Limb (tissue), 2 donors: ENCODE data around the gene TTYH3.
"Not testable (repeated sequence)": the region's sequence is repeated elsewhere in the genome, so short reads cannot be mapped to it uniquely, and the experiment has no call there.

Experiments used
- DNase-seq, 2 donors: peaks; one replicate each; pipeline ENCODE4 v3.0.0-alpha.2; 2016; ENCODE audit errors: extremely low spot score in 2 of 2

The TTYH3 gene, protein sequence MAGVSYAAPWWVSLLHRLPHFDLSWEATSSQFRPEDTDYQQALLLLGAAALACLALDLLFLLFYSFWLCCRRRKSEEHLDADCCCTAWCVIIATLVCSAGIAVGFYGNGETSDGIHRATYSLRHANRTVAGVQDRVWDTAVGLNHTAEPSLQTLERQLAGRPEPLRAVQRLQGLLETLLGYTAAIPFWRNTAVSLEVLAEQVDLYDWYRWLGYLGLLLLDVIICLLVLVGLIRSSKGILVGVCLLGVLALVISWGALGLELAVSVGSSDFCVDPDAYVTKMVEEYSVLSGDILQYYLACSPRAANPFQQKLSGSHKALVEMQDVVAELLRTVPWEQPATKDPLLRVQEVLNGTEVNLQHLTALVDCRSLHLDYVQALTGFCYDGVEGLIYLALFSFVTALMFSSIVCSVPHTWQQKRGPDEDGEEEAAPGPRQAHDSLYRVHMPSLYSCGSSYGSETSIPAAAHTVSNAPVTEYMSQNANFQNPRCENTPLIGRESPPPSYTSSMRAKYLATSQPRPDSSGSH

DNA sequence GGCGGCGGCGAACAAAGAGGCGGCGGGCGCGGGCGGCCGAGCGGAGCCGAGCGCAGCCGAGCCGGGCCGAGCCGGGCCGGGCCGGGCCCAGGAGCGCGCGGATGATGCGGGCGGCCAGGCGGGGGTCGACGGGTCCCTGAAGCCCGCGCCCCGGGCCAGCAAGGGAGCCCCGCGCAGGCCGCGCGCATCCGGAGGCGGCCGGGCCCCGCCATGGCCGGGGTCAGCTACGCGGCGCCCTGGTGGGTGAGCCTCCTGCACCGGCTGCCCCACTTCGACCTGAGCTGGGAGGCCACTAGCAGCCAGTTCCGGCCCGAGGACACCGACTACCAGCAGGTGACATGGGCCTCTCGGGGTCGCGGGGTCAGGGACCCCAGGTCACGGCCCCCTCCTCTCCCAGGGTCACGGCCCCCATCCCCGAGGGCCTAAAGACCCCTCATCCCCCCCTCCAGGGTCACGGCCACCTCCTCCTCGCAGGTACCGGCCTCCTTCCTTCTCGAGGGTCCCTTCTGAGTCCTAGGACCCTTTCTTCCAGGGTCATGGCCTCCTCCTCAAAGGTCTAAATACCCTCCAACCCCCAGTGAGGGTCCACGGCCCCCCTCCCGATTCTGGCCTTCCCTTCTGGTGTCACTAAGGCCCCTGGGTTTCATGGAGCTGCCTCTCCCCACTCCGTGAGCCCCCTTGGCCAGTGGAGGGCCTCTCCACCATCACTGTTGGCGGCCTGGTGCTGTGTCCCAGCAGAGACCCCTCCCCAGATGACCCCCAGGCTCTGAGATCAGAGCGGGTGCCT lies at the start of gene TTYH3:
Gene TTYH3 (plus strand): TSS at position 41 of the 787 bp plus-strand sequence. CDS start 170 bp downstream, at position 211.
- DNase-seq, result no peak

DNA sequence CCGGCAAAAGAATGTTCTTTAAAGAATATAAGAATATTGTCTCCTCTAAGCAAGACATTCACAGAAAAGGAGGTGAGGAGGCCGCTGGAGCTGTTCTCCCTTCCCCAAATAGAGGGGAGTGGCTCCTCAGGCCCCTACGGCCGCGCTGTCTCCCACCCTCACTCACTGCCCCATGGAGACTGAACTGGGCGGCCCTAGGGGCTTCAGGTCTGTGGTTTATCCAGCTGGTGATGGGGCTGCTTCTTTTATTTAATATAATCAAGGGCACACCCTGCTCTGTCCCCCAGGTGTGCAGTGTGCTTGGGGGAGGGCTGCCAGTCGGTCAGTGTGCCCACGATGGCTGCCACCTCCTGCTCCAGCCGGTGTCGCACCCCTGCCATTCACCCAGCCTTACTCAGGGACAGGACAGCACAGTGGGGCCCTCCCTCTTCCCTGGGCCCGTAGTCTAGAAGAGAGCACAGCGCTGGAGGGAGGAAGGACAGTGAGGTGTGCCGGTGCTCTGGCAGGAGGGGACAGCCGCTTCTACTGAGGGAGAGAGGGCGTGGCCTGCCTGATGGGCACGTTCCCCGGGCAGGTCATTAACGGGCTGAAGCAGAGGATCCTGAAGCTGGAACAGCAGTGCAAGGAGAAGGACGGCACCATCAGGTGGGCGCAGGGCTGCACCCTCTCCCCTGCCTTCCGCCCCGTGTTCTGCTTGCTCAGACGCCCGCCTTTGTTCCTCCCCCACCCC lies 49.6 kb upstream of the TTYH3 start:
- no peak for DNase-seq

DNA sequence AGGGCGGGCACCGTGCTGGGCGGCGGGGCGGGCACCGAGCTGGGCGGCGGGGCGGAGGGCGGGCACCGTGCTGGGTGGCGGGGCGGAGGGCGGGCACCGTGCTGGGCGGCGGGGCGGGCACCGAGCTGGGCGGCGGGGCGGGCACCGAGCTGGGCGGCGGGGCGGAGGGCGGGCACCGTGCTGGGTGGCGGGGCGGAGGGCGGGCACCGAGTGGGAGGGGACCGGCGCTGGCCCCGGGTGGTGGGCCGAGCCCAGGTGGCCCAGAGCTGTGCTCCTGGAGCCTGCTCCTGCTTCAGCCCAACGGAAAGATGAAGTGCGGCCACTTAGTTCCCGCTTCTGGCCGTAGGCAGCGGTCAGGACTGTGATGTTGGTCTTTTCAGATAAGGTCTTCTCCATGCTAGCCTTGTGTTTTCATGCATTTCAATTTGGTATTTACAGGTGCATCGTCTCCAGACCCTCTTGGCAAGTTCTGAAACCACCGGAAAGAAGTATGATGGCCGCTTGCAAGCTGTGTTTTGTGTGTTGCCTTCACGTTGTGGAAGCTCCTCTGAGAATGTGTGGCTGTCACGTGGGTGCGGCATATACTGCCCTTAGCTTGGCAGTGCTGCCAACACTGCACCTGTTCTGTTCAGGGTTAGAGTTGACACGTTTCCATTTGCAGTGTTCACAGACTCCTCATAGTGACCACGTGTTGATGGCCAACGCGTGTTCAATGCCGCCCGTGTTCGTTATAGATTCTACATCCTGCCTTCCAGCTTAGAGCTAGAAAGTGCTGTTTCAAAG lies 47.8 kb upstream of the TTYH3 start:
- DNase-seq, result no peak

DNA sequence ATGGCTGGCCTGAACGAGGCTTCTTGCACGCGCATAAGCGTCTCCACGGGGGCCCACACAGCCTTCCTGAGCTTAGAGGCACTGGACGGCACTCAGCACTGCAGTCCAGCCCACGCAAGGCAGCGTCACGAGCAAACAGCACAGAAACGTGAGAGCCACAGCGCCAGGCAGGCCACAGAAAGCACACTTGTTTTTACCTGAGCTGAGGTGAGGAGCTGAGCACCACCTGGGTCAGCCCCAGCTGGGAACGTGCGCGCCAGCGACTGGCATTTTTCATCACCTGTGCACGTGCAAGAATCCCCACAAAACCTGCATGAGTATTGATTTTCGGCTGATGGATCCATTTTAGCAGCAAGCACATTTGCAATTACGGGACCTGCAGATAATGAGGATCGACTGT lies 46.3 kb upstream of the TTYH3 start:
- no peak for DNase-seq

DNA sequence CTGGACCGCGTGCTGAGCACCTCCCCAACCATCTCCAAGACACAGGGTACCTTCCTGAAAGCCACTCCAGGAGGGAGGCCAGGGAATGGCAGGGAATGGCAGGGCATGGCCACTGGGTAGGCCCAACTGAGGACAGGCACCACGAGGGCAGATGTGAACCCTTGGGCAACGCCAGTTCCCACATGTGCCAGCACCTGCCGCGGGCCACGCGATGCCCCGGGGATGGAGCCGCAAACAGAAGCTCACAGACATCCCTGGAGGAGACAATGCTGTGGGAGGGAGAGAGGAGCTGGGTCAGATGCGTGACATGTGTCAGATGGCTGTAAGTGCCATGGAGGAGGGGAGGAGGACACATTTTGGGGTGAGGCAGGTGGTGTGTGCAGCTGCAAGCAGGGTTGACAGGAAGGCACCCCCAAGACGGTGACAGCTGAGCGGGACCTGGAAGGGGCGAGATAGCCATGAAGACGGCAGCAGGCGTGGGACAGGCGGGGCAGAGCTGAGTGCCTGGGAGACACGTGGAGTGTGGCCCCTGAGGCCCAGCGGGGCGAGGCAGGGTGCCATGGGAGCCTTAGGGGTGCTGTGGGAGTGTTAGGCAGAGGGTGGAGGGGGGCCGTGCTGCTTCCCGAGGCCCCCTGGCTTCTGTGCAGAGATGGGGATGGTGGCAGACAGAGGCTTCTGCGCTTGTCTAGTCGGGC lies 45.3 kb upstream of the TTYH3 start:
- DNase-seq, result no peak

DNA sequence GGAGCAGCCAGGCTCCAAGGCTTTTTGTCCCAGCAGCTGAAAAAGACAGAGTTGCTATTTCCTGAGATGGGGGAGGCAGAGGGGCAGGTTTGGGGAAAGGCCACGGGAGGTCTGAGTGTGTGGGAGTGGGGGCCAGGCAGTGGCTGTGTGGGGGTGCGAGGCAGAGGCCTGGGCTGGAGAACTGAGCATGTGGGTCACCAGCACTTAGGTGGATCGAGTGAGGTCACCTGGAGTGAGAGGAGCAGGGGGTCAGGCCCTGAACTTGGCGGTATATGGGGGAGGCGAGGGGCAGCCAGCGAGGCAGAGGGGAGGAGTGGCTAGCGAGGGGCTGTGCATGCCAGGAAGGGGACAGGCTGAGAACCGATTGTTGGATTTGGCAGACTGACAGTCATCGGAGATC lies 44.7 kb upstream of the TTYH3 start:
- no peak for DNase-seq

DNA sequence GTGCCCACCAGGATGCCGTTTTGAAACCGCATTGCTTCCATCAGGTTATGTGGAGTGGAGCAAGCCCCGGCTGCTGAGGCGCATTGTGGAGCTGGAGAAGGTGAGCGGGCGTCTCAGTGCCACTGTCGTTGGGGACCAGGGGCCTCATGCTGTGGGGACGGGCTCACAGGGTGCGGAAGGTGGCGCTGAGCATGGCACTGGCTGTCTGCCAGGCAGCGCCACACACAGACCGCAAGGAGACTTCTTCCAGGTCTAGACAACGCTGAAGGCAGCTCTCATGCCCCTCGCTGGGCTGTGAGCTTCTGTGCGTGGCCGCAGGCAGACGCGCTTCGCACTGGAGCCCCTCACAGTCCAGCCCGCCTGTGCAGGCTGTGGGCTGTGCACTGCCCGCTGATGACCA lies 44.0 kb upstream of the TTYH3 start:
- no peak for DNase-seq

DNA sequence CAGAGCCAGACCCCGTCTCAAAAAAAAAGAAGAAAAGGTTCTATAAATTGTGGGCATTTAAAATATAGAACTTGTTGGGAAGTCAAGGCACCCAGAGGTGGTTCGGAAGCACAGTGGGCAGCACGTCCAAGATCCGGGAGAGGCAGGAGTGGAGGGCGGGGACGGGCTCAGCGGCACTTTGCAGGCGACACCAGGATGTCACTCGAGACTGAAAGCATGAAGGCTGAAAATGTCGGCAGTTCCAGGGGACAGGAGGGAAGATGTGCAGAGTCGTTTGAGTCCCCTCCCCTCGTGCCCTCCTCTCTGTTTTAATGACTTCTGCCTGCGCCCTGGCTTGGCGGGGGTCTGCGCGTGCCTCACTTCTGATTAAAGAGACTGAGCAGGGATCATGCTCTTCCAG lies 42.4 kb upstream of the TTYH3 start:
- no peak for DNase-seq

DNA sequence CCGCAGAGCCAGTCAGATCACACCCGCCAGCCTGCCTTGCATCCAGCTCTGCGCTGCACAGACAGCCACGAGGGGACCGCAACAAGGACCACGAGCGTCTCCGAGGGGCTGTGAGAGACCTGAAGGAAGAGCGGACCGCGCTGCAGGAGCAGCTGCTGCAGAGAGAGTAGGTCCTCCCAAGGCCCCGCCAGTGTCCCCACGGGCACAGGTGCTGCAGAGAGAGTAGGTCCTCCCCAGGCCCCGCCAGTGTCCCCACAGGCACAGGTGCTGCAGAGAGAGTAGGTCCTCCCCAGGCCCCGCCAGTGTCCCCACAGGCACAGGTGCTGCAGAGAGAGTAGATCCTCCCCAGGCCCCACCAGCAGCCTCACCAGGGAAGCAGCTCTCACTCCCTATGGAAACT lies 41.8 kb upstream of the TTYH3 start:
- DNase-seq, result not testable (repeated sequence)

DNA sequence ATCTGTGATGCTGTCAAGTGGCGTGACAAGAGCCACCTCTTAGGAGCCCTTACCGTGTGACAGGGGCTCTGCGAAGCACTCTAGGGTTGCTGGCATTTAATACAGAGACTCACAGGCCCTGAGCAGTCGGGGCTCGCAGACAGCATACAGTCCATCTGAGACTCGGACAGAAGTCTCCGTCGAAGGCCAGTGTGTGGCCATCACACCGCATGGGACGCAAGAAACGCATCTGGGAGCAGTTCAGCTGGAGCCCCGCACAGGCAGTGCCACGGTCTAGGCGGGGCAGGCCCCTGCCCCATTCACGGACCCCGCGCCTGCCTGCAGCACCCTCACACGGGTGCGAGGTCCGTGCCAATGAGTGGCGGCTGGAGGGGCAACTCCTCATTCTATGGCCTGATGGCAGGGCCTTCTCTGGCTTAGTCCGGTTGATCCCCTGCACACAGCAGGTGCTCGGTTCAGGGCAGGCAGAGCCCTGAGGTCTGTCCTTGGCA lies 39.4 kb upstream of the TTYH3 start:
- DNase-seq, result no peak

DNA sequence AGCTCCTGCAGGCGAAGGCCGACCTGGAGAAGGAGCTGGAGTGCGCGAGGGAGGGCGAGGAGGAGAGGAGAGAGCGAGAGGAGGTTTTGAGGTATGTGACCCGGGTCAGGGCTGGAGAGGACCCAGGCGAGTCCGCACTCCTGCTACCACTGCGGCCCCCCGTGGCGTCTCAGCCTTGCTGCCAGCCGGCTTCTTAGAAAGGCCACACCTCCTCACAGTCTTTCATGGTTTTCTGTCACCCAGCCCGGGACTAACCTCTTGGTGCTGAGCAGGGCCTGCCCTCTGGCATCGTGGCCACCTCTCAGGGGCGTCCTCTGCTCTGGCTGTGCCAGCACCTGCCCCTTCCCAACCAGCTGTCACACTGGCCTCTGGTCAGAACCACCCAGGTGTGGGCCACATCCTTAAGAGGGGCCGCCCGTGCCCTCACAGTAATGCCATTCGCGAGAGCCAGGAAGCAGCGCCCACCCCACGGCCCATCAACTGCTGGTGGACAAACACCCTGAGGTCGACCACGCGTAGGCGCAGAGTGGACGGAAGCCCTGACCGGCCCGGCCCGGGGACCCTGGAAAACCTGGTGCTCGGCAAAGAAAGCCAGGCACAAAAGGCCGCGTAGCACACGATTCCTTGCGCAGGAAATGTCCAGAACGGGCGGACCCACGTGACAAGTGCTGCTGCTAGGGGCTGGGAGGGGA lies 38.6 kb upstream of the TTYH3 start:
- no peak for DNase-seq

DNA sequence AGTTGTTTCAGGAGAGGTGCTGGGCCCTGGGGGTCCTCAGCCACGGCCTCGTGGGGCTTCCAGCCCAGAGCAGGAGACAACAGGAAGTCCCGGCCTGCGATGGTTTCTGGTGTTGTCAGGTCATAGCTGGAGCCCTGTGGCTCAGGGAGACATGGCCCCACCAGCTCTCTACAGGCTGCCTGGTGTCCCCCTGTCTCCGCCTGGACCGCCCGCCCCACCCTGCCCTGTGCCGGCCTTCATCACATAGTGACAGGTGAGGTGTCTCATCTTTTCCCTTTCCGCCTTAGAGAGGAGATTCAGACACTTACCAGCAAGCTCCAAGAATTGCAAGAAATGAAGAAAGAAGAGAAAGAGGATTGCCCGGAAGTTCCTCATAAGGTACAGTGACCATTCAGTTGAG lies 37.2 kb upstream of the TTYH3 start:
- no peak for DNase-seq

DNA sequence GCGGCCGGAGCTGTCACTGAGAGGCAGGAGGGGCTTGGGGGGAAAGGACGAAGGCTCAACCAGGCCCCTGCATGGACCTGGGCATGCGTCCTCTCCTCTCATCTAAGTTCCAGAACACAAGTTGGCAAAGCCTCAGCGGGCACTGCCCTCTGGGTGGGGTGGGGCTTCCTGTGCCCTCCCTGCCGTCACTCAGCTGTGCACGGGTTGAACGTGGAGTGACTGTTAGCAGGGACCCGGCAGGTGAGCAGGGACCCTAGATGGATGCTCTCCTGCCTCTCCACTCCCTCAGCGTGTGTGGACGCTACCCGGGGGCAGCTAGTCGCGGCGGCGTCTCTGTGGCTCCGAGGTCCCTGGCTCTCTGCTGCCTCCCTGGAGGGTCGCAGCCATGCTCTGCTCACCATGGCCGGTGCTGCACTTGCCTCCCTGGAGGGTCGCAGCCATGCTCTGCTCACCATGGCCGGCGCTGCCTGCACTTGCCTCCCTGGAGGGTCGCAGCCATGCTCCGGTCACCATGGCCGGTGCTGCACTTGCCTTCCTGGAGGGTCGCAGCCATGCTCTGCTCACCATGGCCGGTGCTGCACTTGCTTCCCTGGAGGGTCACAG lies 36.4 kb upstream of the TTYH3 start:
- DNase-seq, result no peak

DNA sequence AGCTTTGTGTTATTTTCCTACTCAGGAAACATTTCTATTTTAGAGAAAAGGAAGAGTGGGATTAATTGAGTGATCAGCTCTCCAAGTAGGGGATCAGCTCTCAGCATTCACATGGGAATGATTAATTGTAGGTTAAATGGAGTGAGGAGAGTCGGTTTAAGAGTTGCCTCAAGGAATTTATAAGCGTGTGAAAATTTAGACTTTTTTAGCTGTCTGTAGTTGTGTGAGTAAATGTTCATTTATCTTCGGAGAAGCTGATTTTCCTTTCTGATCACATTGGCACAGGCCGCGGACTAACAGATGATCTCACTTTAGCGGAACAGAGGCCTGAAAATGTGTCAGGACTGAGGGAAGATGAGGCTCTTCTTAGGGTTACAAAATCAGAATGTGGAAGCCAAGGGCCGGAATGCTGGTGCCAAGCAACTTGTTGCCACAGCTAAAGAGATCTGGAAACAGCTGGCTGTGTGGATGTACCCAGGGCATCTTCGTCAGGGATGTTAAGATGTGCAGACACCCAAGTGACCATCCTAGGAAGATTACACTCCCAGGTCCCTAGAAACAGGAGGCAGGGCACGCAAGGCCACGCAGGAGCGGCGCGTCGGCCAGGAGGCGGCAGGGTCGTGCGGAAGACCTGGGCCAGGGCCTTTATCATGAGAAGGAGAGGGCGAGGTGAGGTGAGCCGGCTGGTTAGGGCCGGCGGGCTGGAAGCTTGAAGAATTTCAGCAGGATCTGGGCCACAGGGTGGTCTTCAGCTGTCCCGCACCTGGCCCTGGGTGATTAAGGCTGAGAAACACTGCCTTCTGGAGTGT lies 35.1 kb upstream of the TTYH3 start:
- DNase-seq, result no peak

DNA sequence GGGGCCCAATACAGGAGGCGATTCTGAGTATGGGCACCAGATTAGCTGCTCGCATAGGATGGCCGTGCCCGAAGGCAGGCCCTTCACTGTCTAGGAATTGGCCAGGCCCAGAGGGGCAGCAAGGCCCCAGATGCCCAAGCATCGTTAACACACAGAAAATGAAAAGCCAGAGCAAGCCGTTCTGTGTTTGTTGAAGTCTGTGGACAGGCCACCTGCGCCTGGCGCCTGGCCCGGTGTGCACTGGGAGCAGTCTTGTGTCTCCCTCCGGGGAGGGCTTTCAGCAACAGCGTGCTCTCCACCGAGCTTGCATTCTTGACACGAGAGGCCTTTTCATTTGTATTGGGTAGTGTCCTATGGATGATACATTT lies 34.5 kb upstream of the TTYH3 start:
- DNase-seq, result no peak

DNA sequence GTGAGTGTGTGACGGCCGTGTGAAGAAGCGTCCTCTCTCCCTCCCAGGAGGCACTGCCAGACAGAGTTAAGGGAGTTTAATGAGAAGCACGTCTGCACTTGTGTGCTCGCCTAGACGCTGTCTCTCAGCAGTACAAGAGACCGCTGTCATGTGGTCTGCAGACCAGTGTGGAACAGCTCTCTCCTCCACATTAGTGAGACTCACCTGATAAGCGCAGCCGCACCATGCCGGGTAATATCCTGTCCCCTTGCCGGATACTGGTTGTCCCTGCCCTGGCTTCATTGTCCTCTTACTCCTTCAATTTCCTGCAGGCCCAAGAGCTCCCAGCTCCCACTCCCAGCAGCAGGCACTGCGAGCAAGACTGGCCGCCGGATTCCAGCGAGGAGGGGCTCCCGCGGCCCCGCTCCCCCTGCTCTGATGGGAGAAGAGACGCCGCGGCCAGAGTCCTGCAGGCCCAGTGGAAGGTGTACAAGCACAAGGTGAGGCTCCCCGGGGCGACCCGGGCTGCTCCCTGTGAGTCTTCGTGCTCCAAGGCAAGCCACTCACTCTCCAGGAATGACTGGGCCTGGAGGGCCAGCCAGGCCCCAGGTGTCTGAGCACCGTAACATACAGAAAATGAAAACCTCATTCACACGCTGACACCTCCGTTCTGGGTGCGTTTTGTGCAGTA lies 33.5 kb upstream of the TTYH3 start:
- DNase-seq, result no peak

DNA sequence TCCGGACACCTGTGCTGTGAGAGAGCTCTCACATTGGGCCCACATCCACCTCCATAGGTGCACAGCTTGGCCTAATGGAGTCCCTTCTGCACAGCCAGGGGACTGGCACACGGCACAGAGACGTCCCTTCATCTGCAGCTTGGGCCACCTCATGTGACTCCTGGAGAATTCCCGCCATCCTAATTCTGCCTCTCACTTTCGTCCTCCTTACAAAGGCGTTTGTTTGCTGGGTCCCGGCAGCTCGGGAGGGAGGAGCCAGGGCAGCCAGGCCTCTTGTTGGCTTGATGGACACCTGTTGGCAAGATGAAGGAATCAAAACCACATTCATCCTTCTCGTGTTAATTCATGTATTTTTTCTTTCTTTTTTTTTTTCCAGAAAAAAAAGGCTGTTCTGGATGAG lies 30.7 kb upstream of the TTYH3 start:
- no peak for DNase-seq

DNA sequence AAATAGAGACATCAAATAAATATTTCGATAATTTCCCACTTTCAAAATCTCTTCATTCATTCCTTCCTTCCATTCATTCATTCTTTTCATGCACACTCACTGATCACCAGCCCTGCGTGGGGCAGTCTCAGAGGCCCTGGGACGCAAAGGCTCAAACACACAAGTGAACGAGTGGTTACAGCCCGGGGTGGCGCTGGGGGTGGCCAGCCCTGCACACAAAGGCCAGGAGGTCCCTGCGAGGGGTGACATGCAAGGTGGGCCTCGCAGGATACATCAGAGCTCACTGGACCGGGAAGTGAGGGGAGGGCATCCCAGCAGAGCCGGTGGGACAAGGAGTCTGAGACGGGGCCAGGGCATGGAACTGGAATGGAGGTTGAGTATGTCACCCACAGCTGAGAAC lies 29.9 kb upstream of the TTYH3 start:
- DNase-seq, result no peak
